Stimulated activated naive CD4-positive, alpha-beta T cell (primary cell): ENCODE data around the gene CNPY1.

Source experiments
- DNase-seq, 6 experiments: peaks; one replicate each; lab custom pipeline; 2025; lab: John Stamatoyannopoulos, UW

The CNPY1 gene

GRCh38 chr7:155466142-155466813 lies 80.1 kb downstream of the CNPY1 start:
- DNase-seq, result no peak

- no peak for DNase-seq
These were observed 80.6 kb downstream of the CNPY1 start for GRCh38 chr7:155465761-155466141.

GRCh38 chr7:155464948-155465739 lies 81.2 kb downstream of the CNPY1 start:
- DNase-seq, result no peak

GRCh38 chr7:155464183-155464582 lies 82.2 kb downstream of the CNPY1 start:
- DNase-seq, result no peak

- DNase-seq, result no peak
These were observed 83.1 kb downstream of the CNPY1 start for GRCh38 chr7:155463114-155463811.

DNA sequence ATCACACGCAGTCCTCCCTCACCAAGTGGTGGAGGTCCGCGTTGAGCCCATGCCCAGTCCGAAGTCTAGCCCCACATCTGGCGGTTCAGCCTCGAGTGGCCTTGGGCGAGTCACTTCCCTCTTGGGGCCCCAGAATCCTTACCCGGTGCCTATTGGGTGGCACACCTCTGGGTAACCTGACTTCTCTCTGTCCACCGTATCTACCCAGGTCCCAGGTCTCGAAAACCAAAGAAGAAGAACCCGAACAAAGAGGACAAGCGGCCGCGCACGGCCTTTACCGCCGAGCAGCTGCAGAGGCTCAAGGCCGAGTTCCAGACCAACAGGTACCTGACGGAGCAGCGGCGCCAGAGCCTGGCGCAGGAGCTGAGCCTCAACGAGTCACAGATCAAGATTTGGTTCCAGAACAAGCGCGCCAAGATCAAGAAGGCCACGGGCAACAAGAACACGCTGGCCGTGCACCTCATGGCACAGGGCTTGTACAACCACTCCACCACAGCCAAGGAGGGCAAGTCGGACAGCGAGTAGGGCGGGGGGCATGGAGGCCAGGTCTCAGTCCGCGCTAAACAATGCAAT lies 84.1 kb downstream of the CNPY1 start:
- no peak for DNase-seq

GRCh38 chr7:155461631-155462030 lies 84.7 kb downstream of the CNPY1 start:
- DNase-seq, result no peak

DNA sequence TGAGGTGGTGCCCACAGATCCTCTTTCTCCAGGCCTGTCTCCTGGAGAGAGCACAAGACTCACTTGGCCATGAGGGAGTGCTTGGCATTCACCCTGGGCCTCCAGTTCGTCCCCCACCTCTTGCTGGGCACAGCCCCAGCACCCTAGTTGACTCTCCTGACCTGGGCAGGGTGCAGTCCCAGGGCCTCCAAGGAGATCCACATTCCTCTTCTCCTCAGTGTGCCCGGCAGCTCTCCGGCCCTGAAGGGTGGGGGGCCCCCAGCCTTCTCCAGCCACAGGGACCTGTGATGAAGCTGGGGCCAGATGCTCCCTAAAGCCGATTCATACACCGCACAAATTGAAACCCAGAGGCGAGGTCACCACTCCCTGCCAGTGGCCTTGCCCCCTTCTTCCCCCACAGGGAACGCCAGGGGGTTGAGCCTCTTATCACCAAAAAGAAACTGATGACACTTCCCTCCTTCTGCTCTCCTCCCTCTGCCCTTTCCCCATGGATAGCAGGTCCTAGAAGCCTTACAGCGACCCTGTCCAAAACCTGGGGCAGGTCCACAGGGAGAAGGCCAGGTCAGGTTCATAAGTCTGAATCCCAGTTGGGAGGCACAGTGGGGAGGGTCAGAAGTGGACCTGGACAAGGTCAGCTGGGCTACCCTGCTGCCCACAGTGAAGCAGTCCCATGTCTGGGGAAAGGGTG lies 85.3 kb downstream of the CNPY1 start:
- no peak for DNase-seq

DNA sequence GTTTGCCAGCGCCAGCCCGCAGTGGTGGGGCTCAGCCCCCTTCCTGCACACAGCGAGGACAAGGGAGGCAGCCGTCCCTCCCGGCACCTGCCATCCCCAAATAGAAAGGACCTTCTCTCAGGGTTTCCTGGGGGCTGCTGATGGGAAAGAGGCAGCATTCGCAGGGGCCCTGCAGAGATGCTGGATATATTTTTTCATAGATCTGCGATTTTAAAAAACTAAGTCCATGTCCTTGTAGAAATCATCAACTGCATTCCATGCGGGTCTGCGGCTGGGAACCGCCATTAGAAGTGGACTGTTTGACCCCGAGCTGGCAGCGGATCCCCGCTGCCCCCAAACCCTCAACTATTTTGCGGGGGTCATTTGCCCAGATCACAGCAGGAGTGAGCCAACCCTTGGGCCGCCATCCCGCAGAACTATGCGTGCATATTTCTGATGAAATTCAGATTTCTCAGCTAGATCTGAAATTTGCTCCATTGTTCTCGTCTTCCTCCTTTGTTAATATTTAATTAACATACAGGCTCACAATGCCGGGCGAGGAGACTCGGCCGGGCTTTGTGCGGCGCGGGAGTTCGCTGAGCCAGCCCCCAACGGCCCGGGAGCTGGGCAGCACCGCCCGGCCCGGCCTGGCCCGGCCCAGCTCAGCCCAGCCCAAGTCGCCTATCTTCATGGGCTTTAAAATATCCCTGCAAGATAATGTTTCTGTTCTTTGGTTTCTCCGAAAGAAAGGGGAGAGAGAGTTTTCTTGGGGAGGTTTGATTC lies 86.5 kb downstream of the CNPY1 start:
- no peak for DNase-seq

- DNase-seq, result no peak
These were observed 87.3 kb downstream of the CNPY1 start for GRCh38 chr7:155458878-155459699.

DNA sequence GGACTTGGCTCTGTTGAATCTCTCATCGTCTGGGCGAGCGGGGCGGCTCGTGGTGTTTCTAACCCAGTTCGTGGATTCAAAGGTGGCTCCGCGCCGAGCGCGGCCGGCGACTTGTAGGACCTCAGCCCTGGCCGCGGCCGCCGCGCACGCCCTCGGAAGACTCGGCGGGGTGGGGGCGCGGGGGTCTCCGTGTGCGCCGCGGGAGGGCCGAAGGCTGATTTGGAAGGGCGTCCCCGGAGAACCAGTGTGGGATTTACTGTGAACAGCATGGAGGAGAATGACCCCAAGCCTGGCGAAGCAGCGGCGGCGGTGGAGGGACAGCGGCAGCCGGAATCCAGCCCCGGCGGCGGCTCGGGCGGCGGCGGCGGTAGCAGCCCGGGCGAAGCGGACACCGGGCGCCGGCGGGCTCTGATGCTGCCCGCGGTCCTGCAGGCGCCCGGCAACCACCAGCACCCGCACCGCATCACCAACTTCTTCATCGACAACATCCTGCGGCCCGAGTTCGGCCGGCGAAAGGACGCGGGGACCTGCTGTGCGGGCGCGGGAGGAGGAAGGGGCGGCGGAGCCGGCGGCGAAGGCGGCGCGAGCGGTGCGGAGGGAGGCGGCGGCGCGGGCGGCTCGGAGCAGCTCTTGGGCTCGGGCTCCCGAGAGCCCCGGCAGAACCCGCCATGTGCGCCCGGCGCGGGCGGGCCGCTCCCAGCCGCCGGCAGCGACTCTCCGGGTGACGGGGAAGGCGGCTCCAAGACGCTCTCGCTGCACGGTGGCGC lies 88.1 kb downstream of the CNPY1 start, which contains the start of gene EN2:
Gene EN2 (plus strand): TSS at position 19 of the 767 bp plus-strand sequence. CDS start 249 bp downstream, at position 268.
- no peak for DNase-seq

- DNase-seq, result no peak
These were observed 88.7 kb downstream of the CNPY1 start for GRCh38 chr7:155457544-155458110.

DNA sequence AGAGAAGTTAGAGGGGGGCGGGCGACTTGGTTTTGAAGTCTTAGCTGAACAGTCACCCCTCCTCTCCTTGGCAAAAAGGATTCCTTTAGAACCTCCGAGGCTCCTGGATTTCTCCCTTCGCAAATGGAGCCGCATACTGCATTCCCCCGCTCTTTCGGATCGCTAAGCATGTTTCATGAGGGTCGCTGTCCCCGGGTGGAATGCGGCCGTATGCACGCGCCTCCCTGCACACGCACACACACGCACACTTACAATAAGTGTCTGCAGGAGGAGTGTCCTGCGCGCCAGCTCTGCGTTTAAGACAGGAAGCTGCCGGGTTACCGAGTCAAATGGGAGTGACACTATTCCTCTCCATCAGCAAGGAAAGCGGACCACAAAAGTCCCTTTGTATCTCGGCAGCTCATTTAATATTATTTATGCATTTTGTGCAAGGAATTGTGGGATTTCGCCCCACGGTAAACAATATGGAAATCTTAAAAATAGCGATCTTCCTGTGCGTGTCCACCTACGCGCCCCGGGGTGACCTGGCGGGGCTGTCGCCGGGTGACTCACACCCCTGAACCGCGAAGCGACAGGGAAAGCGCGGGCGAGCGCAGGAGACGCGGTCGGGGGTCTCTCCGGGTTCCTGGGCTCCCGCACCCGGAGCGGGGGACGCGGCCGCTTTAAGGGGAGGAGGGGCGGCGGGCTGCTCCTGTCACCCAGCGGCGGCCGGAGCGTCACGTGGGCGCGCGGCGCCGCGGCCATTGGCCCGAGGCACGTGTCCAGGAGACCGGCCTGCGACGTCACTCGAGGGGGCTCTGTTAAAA lies 89.4 kb downstream of the CNPY1 start:
- DNase-seq, result no peak

GRCh38 chr7:155455776-155456737 lies 90.3 kb downstream of the CNPY1 start:
- no peak for DNase-seq

GRCh38 chr7:155455132-155455693 lies 91.1 kb downstream of the CNPY1 start:
- no peak for DNase-seq

- DNase-seq, result no peak
These were observed 91.9 kb downstream of the CNPY1 start for GRCh38 chr7:155454183-155455112.
